ENCODE results near the gene NANP. TPM values are rescaled to one million over a fixed set of nuclear protein-coding genes. Genes with fewer than 3 reads are reported as not detected.
A peak's percentile ranks its signal among the peaks of the same experiment; 100 is the strongest.
"Not testable (repeated sequence)": the region's sequence is repeated elsewhere in the genome, so short reads cannot be mapped to it uniquely, and the experiment has no call there.

Gene NANP, protein sequence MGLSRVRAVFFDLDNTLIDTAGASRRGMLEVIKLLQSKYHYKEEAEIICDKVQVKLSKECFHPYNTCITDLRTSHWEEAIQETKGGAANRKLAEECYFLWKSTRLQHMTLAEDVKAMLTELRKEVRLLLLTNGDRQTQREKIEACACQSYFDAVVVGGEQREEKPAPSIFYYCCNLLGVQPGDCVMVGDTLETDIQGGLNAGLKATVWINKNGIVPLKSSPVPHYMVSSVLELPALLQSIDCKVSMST
- 4.1 TPM for polyA plus RNA-seq (2012; ENCODE audit: missing spikeins)

DNA sequence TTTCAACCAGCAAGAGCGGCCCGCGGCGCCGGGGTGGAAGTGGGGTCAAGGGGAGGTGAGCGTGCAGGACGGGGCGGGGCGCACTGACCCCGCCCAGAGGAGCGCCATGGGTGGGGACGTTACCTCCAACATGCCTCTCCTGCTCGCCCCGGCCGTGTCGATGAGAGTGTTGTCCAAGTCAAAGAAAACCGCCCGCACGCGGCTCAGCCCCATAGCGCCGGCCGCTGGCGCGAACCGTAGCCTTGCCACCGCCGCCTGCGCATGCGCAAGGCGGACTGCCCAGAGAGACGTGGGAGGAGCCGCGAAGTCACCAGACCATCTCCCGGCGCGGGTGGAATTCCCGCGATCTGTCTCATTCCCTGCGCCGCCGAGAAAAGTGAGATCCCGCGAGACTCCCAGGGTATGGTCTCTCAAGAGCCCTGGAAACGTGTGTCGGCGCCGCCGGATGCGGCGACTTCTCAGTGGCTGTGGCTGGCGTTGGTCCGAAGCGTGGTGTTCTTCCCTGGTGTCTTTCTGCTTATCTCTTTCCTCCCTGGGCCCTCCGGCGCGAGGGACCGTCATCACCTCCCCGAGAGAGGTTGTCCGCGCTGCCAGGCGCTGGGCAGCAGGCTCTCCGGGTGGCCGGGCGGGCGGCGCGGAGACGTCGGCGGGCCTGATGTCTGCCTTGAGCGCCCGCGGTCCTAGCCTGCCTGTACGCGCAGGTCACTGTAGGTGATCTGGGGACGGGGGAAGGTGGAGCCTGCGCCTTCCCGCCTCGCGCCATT lies at the start of gene NANP:
TSS of gene NANP (minus strand) at position 279 of the 764 bp plus-strand sequence. CDS start at position 213, 66 bp downstream.
- DNase-seq (ENCODE audit: insufficient read length): peak; percentile 91
- TF ChIP-seq POLR2A (IDR thresholded peaks at IDR 0.05; ENCODE audit: low read depth, low read length) (peak; percentile 93), POLR2AphosphoS5 (IDR thresholded peaks at IDR 0.05; ENCODE audit: low read depth, low read length) (peak; percentile 96), TAF1 (IDR thresholded peaks at IDR 0.05; ENCODE audit: borderline replicate concordance, low read depth, low read length) (peak; percentile 67; the same call in 1 of the 2 replicates)
- peak; percentile 83 for FAIRE-seq

DNA sequence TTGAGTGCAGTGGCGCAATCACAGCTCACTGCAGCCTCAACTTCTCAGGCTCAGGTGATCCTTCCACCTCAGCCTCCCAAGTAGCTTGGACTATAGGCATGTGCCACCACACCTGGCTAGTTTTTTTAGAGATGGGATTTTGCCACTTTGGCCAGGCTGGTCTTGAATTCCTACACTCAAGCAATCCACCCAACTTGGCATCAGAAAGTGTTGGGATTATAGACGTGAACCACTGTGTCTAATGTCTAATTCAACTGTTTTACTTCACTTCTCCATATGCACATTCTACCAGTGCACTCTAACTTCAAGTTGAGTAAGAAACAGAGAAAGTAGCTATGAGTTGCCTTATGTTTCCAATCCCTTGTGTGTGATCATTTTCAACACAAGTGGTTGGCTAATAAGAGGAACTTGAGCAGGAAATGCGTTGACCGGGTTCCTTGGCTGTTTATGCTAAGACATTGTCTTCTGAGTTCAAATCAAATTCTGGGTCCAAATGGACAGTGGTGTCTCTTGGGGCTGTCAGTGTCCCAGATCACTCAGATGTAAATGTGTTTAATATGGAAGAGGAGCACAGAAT lies 48.9 kb upstream of the NANP start:
- DNase-seq (ENCODE audit: insufficient read length) (no peak), FAIRE-seq (no peak)
- no peak for TF ChIP-seq POLR2AphosphoS5 (IDR thresholded peaks at IDR 0.05; ENCODE audit: low read depth, low read length)
- no peak for TF ChIP-seq POLR2A (IDR thresholded peaks at IDR 0.05; ENCODE audit: low read depth, low read length)
- no peak for TF ChIP-seq TAF1 (IDR thresholded peaks at IDR 0.05; ENCODE audit: borderline replicate concordance, low read depth, low read length)

DNA sequence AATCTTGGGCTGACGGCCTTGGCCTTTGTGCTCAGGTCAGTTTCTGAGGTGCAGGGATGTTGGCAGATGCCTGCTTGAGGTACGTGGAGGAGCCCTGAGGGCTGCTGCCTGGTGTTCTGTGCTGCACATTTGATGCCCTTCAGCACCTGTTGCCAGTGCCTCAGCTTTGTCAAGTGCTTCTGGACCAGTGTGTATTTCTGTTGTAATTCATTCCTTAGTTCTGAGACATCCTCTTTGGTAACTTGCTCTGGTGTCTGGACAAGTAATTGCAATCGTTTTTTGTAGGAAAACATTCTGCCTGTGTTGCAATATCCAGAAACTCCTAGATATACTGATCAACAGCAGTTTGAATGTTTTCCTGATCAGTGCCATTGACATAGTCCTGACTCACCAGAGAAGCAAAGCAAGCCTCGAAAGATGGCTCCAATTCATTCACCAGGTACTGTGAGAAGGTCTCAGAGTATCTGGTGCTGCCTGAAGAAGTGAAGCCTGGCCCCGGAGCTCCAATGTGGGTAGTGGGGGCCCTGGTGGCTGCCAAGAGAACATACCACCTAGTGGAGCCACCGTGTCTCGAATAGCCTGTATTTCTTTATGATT lies 46.1 kb upstream of the NANP start:
- no peak for FAIRE-seq

DNA sequence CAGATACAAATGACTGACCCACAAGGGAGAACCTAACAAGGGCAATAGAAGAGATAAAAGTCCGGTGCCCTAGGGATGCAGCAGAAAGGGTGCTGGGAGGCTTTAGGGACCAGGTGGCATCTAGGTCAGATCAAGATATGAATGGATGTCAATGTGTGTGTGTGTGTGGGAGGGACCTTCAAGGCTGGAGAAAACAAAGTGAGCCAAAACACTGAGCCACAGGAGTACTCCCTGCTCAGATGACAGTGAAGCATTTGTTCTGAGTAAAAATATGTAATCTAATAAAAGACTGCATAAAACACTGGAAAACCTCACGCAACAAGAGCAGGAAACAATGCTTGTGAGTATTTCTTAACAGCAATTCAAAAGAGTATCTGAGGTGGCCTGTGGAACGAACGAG lies 44.6 kb upstream of the NANP start:
- TF ChIP-seq POLR2A (IDR thresholded peaks at IDR 0.05; ENCODE audit: low read depth, low read length) (no peak), POLR2AphosphoS5 (IDR thresholded peaks at IDR 0.05; ENCODE audit: low read depth, low read length) (no peak), TAF1 (IDR thresholded peaks at IDR 0.05; ENCODE audit: borderline replicate concordance, low read depth, low read length) (no peak)
- no peak for FAIRE-seq
- no peak for DNase-seq (ENCODE audit: insufficient read length)

More for the DNA sequence above, 46.1 kb upstream of the NANP start:
- DNase-seq (ENCODE audit: insufficient read length): no peak
- TF ChIP-seq TAF1 (IDR thresholded peaks at IDR 0.05; ENCODE audit: borderline replicate concordance, low read depth, low read length): no peak
- no peak for TF ChIP-seq POLR2A (IDR thresholded peaks at IDR 0.05; ENCODE audit: low read depth, low read length)
- TF ChIP-seq POLR2AphosphoS5 (IDR thresholded peaks at IDR 0.05; ENCODE audit: low read depth, low read length): no peak

DNA sequence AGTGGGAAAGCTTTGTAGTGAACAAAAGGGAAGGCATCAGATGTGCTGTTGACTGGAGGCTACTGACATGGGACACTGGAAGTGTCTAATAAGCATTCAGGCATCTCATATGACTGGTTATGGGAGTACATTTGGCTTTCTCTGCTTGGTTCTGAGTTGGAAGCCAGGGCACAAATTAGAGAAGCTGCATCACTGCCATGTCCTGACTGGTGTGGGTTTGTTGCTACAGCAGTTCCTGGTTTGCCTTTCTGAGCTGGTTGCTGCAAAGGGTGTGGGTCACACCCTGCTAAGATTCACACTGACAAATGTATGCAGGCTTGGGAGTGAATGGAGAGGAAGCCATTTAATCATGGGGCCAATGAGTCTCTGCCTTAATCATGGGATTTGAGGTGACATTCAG lies 36.2 kb upstream of the NANP start:
- TF ChIP-seq TAF1 (IDR thresholded peaks at IDR 0.05; ENCODE audit: borderline replicate concordance, low read depth, low read length): no peak
- no peak for TF ChIP-seq POLR2AphosphoS5 (IDR thresholded peaks at IDR 0.05; ENCODE audit: low read depth, low read length)
- no peak for TF ChIP-seq POLR2A (IDR thresholded peaks at IDR 0.05; ENCODE audit: low read depth, low read length)
- DNase-seq (ENCODE audit: insufficient read length): no peak
- FAIRE-seq: no peak

DNA sequence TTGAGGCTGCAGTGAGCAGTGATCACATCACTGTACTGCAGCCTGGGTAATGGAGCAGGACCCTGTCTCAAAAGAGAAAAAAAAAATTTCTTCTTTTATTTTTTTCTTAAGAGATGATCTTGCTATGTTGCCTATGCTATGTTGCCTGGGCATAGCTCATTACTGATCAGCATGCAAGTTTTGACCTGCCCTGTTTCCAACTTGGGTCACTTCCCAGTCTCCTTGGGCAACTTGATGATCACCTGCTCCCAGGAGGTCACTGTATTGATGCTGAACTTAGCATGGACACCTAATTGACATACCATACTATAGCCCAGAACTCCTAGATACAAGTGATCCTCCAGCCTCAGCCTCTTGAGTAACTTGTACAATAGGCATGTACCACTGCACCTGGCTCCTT lies 30.7 kb upstream of the NANP start:
- FAIRE-seq: no peak
- DNase-seq (ENCODE audit: insufficient read length): no peak
- TF ChIP-seq POLR2AphosphoS5 (IDR thresholded peaks at IDR 0.05; ENCODE audit: low read depth, low read length): no peak
- TF ChIP-seq TAF1 (IDR thresholded peaks at IDR 0.05; ENCODE audit: borderline replicate concordance, low read depth, low read length): no peak
- TF ChIP-seq POLR2A (IDR thresholded peaks at IDR 0.05; ENCODE audit: low read depth, low read length): no peak

DNA sequence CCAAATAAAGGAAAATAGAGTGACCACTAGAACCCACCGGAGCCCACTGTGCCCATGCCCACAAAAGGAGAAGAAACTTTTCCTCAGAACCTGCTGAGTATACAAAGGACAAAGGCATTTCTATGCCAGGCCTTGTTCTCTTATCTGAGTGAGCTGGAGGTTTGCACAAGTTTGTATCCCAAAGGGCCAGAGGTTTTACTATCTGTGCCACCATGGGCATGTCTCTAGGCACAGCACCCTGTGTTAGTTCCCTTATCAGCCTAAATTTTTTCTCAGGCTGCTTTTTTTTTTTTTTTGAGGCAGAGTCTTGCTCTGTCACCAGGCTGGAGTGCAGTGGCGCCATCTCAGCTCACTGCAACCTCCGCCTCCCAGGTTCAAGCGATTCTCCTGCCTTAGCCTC lies 29.1 kb upstream of the NANP start:
- not testable (repeated sequence) for FAIRE-seq; DNase-seq (ENCODE audit: insufficient read length)

DNA sequence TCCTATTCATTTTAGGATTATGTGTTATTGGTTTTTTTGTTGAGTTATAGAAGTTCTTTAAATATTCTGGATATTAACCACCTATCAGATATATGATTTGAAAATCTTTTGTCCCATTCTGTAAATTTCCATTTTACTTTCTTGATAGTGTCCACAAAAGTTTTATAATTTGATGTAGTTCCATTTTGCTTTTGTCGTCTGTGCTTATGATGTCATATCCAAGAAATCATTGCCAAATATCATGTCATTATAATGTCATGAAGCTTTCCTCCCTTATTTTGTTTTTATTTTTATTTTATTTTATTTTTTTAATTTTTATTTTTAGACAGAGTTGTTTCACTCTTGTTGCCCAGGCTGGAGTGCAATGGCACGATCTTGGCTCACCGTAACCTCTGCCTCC lies 21.0 kb upstream of the NANP start:
- FAIRE-seq (no peak), DNase-seq (ENCODE audit: insufficient read length) (no peak)
- TF ChIP-seq POLR2AphosphoS5 (IDR thresholded peaks at IDR 0.05; ENCODE audit: low read depth, low read length) (no peak), POLR2A (IDR thresholded peaks at IDR 0.05; ENCODE audit: low read depth, low read length) (no peak), TAF1 (IDR thresholded peaks at IDR 0.05; ENCODE audit: borderline replicate concordance, low read depth, low read length) (no peak)

DNA sequence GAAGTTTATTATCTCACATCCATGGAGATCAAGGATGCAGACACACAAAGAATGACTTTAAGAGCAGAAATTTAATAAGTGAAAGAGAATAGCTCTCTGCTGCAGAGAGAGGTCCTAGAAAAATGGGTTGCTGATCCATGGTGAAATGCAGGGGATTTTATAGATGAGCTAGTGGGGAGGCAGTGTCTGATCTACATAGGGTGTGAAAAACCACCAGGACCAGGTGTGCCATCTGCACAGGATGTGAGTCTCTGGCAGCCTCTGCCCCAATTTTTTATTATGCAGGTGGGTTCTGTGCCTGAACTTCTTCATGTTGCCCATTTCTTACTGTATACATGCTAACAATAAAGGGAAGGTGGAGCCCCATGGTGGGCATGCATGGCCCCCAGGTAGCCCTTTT lies 19.9 kb upstream of the NANP start:
- no peak for FAIRE-seq
- no peak for DNase-seq (ENCODE audit: insufficient read length)
- TF ChIP-seq POLR2AphosphoS5 (IDR thresholded peaks at IDR 0.05; ENCODE audit: low read depth, low read length) (no peak), TAF1 (IDR thresholded peaks at IDR 0.05; ENCODE audit: borderline replicate concordance, low read depth, low read length) (no peak), POLR2A (IDR thresholded peaks at IDR 0.05; ENCODE audit: low read depth, low read length) (no peak)

DNA sequence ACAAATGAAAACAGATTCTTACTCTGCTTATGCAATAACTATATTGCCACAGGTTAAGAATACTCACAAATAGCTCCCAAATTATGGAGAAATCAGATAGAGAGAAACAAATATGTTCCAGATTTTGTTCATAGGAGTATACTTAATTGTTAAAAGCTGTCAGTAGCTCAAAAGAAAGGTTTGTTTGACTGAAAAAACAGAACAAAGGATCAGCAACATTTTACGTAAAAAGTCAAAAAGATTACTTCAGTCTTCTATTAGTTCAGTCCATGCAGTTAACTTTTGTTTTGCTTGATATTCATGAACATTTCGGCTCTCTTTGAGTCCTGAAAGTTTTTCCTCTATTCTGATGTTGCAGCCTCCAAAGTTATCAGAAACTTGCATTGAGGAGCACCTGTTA lies 13.4 kb upstream of the NANP start:
- DNase-seq (ENCODE audit: insufficient read length): no peak
- no peak for FAIRE-seq
- TF ChIP-seq POLR2A (IDR thresholded peaks at IDR 0.05; ENCODE audit: low read depth, low read length) (no peak), POLR2AphosphoS5 (IDR thresholded peaks at IDR 0.05; ENCODE audit: low read depth, low read length) (no peak), TAF1 (IDR thresholded peaks at IDR 0.05; ENCODE audit: borderline replicate concordance, low read depth, low read length) (no peak)

DNA sequence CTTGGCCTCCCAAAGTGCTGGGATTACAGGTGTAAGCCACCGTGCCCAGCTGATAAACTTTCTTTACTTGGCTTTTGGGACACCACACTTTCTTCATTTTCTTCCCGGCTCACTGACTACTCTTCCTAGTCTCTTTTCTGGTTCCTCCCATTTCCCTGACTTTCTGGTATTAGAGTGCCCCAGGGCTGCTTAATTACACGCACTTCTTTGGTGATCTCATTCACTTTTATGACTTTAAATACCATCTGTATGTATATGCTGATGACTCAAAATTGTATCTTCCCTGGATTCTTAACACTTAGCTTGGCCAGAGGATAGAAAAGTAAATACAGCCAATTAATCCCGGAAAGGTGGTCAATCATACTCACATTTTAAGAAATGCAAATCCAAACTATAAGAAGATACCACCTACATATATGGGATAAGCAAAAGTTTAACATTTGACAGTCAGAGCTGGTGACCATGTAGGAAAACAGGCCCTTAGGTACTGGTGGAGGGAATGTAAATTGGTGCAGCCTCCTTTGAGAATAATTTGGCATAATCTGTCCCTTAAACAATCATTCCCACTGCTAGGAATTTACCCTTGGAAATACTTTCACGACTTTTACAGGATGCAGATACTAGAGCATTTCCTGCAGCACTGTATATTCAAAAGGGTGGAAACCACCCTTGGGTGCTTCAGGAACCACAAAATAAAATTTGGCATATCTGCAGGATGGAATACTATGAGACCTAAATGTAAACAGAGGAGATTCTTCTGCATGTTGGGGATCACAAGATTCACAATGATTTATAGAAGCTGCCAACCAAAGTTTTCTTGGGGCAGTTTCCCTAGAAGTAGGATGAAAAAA lies 9.4 kb upstream of the NANP start:
- DNase-seq (ENCODE audit: insufficient read length): no peak
- TF ChIP-seq POLR2AphosphoS5 (IDR thresholded peaks at IDR 0.05; ENCODE audit: low read depth, low read length) (no peak), TAF1 (IDR thresholded peaks at IDR 0.05; ENCODE audit: borderline replicate concordance, low read depth, low read length) (no peak), POLR2A (IDR thresholded peaks at IDR 0.05; ENCODE audit: low read depth, low read length) (no peak)
- no peak for FAIRE-seq

DNA sequence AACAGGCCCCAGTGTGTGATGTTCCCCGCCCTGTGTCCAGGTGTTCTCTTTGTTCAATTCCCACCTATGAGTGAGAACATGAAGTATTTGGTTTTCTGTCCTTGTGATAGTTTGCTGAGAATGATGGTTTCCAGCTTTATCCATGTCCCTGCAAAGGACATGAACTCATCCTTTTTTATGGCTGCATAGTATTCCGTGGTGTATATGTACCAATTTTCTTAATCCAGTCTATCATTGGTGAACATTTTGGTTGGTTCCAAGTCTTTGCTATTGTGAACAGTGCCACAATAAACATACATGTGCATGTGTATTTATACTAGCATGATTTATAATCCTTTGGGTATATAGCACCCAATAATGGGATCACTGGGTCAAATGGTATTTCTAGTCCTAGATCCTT lies 6.8 kb upstream of the NANP start:
- not testable (repeated sequence) for FAIRE-seq; DNase-seq (ENCODE audit: insufficient read length)
